T-helper 2 cell (primary cell): Measurements from ENCODE around the gene QSOX1.

Experiments
- DNase-seq, 5 experiments: peaks; one replicate each; pipeline versions ENCODE4 v3.0.0 to v3.0.0-alpha.2; 2012 to 2022

QSOX1 gene

GRCh38 chr1:180151508-180151907 is 3.2 kb upstream of the QSOX1 start:
- DNase-seq, result no peak

DNA sequence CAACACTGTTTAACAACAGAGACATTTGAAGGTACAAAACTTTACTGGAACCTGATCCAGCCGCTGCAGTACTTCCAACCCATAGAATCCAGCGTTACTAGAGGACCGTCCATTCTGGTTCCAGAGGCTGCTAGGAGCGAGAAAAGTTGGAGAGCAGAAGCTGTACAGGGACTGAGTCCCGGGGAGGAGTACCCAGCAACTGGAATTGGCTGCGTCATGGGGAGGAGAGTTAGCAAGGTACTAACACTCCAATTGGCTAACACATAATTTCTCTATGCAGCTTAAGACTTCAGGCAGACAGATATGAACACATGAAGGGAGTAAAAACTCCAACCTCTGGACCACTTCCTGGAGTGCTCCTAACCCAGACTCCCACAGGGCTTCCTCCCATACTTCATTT is 2.1 kb upstream of the QSOX1 start:
- DNase-seq, result no peak

DNA sequence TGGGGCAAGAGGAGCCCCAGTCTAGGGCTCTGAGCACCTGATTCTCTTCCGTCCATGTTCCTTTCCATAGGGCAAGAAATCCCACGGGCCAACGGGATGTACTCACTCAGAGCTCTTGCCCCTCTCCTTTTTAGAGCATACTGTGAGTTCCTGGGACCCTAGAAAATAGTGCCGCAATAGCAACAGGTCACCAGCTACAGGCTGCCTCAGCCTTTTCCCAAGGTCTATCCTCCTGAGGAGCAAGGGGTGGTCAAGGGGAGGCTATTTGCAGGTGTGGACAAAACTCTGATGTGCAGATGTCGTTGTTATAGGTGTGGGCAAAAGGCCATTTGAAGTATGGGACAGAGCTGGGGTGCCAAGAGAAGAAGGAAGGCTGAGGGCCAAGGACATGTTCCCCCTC is 1.6 kb upstream of the QSOX1 start:
- no peak for DNase-seq

DNA sequence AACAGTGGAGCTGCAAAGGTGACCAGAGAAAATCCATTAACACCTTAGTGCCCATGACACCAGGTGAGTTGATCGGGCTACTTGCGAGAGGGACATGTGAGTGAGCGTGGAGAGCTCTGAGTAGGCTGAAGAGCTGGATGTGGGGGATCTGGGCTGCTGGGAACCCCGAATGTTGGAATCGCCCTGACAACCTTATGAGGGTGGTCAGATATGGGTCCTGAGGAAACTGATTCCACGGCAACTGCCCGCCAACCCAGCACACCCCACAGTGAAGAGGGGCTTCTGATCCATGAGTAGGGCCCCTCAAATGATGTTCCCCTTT is 705 bp upstream of the QSOX1 start:
- DNase-seq, result peak in 2 of 5 experiments; percentile 10 to 17

DNA sequence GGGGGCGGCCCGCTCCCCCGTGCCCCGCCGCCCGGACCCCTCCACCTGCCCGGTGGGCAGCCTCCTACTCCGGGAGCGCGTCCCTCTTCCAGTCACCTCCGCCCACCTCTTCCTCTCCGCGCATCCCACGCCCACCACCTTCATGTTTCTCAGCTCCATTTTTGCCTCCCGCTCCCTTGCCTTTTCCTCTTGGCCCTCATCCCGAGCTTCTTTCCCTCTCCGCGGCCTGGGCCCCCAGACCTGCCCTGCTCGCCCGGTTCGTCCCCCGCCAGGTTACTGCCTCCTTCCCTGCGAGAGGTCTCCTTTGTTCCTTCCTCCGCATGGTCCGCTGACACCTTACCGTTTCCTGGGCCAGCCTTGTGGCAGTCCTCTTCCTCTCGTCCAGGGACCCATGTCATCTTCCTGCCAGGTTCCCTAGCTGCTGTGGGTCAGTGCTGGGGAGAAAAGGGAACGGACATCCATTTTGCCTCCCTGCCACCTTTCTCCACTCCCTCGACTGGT is 563 bp downstream of the QSOX1 start:
- peak in 1 of 5 experiments; percentile 19 for DNase-seq

- no peak for DNase-seq
Measured at GRCh38 chr1:180156201-180156600, 1.5 kb downstream of the QSOX1 start.

GRCh38 chr1:180156631-180157091 is 2.0 kb downstream of the QSOX1 start:
- no peak for DNase-seq

- no peak for DNase-seq
Measured at GRCh38 chr1:180157108-180157507, 2.4 kb downstream of the QSOX1 start.

DNA sequence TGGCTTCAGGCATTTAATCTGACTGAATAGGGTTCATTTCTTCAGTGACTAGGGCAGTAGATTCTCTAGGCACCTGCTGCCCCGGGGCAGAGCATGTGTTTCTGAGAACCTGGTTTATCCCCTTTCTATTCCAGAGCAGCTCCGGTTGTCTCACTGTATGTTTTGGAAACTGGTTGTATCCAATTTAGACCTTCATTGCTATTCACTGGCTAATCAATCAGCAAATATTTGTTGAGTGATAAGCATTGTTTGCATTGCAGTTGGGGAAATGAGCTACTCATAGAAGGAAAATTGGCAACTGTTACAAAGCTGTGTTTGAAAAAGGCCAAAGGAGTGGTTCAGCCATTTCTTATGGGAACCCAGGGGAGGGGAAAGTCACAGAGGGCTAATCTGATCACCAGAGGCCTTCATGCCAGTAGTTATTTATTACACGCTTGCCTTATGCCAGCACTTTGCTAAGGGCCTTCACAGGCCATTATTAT is 2.9 kb downstream of the QSOX1 start:
- DNase-seq, result no peak

DNA sequence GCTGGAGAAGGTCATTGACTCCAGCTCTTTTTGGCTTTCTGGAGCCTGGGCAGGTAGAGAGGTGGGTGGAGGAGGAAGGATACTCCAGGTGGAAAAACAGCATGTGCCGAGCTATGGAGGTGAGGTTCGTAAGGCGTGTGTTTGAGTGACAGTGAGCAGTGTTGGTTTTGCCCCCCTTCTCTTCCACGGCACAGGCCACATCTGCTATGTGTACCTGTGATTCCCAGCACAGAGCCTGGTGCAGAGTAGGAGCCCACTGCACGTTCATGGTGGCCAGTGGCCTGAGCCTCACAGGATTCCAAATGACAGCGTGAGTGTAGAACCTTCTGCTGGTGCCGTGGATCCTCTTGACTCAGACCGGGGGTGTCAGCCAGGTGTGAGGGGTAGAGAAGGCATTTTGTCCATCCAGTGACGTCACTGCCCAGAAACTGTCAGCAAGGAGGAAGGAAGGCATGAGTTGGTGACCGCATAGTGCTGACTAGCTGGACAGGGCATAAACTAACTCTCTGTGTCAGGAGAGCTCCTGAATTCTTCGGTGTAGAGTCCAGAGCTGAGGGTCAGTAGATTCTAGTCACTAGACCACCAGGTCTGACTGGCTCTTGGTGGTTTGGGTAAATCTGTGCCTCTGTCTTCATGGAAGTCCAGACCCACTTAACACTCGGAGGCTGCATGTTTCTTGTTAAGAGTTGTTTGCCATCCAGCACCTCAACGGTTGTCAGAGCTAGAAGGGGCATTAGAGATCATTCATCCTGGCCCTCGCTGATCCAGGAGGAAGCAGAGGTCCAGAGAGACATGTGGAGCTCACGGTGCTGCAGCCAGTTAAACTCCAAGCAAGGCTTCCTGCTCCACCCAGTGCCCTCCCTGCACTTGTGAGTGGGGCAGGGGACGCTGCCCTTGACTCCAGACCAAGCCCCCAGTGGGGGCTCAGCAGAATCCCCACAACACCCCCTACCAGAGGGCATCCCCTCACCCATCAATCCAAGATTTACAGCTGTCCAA is 3.8 kb downstream of the QSOX1 start:
- DNase-seq, result no peak

DNA sequence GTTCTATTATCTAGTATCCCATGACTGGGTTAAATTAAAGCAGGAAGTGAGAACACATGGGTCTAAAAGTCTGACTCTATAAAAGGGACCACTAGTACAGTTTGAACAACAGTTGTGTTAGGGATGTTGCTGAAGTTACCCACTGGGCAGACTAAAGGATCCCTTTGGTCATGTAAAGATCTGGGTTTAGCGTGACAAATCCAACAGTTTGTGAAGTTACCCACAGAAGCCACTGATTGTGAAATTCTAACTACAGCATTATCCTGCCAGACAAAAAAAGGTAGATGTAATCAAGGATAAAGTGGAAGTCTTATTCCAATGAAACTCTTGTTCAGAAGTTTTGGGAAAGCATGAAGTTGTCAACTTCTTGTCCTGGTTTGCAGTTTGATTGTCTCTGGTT is 5.7 kb downstream of the QSOX1 start:
- no peak for DNase-seq

DNA sequence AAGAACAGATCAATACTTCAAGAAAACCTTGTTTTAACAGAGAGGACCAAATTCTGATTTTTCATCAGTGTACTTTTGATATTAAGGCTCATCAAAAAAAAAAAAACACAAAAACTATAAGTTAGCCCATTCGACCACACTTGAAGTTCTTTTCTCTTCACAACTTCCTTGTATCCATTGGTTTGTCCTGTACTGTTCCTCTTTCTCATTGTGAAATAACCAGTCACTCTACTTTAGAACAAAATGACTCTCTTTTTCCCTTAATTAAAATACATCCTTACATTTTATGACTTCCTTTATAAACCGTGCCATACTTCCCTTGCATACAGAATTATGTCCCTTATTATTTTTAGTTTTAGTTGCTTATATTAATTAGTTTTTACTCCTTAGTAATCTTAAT is 8.4 kb downstream of the QSOX1 start:
- DNase-seq, result no peak

- DNase-seq, result no peak
Measured at GRCh38 chr1:180165096-180165495, 10.4 kb downstream of the QSOX1 start.

DNA sequence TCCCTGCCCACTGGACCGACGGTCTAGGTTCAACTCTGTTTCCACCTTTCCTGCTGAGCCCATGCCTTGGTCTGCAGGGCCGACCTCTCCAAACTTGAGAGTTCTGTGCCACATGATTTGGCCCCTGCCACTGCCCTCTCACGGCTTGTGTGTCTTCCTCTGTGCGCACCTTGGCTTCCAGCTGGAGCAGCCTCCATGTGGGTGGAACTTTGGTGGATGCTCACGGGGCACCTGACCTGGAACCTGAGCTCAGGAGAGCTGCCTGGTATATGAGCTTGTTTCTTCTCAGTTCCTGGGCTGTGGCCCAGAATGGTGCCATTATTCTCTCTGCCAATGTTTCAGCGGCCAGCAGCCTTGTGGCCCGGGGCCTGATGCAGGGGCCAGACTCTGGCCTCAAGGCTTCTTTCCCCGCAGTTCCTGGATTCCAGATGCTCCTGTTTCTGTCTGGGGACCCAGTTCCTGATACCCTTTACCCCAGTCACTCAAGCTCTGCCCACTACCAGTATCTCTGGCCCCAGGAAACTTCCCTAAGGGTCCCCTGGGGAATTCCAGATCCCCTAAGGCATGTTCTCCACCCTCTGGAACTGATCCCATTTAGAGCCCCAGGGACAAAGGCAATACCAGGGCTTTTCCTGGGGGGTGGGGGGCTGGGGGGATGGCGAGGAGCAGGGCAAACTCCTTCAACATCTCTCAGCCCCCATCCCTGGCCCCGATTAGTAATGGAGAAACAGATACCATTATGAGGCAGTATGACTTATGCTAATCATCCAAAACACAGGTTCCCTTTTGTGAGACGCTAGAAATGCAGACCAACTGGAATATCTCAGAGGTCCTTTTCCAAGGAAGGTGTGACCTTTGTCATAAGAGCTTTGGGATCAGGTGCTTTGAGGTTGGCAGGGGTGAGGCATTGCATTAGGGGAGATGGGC is 11.1 kb downstream of the QSOX1 start:
- DNase-seq, result no peak

DNA sequence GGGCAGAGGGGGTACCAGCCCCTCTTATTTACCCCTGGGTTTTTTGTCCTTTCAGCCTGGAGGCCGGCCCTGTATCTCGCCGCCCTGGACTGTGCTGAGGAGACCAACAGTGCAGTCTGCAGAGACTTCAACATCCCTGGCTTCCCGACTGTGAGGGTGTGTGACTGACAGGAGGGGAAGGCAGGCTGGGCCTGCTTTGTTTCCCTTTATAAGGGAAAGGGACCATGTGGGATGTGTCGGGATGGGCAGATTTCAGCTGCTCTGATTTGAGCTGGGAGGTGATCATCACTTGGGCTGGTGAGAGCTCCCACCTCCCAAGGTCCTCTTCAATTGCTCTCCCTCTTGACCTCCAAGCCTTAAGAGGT is 11.7 kb downstream of the QSOX1 start:
- DNase-seq, result no peak

DNA sequence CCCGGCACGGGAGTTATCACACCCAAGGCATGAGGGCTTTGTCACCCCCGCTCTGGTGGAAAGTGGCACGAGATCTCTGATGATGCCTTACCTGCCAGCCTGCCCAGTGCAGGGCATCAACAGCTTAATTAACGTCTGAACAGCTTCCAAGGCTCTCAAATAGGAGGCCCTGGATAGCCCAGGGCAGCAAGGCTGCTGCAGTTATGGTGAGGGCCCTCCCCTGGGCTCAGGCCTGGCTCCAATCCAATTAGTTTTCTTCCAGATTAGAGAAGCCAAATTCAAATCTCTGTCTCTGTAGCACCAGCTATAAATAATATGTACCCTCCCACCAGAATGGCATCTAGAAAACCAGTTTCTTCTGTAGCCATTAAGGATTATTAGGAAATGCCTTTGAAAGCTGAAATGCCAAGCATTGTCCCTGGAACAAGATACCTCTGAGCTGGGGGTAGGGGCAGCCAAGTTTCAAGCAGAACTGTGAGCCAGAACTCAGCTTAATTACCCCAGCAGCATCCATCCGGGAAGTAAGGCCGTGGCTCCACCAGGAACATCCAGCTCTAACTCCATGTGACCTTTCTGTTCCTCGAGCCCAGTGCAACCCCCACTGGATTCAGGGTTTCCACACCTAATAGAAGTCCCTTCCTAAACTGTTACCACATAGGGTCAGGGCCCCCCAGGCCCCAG is 12.5 kb downstream of the QSOX1 start:
- DNase-seq, result no peak

DNA sequence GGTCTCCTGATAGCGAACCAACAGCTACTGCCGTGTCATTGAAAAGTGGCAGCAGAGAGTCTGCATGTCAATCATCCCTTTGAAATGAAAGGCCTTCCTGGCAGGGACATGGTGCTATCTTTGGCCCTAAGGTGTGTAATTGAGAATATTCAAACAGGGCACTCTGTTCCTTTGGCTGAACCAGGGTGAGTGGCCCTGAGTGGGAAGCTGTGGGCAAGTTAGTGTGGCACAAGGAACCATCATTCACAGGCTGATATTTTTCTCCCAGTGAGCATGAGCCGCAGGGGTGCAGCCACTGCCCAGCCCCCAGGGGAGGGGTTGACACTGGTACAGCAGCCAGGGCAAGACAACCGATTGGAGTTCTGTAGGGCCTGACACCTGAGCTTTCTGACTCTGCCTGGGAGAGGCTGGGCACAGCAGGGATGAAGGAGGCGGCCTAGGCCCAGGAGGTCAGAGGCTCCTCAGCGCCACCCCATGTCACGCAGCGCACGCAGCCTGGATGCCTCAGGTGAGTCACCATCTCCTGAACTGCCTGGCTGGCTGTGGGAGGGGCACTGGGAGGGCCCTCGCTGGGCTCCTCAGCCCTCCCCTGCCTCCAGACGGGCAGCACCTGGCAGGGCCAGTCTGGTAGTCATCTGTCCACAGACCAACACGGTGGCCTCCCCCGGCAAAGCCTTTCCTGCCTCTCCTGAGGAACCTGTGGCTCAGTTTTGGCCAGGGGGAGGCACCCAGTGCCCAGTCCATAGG is 13.2 kb downstream of the QSOX1 start:
- DNase-seq, result no peak

DNA sequence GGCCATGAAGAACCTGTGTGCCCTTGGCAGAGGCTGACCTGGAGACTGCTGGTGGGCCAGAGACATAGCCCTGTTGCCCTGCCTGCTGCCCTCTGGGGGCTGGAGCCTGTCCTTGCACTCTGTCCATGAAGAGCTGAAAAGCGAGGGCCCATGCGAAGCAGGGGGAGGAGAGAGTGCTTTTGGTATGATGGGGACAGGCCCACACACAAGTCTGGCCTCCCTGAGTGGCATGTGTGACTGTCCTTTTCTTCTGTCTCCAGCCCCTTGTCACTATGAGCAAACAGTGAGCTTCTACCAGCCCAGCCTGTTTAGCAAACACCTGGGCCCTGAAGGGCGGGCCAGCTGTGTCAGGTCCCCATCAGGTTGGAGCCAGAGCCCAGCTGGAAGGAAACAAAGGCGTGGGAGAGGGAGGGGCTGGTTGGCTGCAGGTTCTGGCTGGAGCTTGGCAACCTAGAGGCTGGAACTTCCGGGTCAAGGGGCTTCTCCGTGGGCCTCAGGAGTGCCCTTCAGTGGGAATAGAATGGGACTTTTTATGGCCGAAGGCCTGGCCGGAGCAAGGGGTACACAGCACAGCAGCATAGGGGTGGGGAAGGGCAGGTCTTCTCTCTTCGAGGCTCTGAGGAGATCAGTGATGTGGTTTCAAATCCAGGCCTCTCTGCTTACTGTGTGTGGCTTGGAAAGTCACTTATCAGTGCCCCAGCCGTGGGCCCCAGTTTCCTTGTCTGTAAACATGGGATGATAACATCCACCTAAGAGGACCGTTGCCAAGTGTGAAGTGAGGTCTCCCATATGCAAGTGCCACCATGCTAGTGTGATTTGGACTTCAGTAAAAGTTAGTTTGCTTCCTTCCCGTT is 14.3 kb downstream of the QSOX1 start:
- peak in 1 of 5 experiments; percentile 39 for DNase-seq

GRCh38 chr1:180169640-180170195 is 15.0 kb downstream of the QSOX1 start:
- DNase-seq, result no peak

DNA sequence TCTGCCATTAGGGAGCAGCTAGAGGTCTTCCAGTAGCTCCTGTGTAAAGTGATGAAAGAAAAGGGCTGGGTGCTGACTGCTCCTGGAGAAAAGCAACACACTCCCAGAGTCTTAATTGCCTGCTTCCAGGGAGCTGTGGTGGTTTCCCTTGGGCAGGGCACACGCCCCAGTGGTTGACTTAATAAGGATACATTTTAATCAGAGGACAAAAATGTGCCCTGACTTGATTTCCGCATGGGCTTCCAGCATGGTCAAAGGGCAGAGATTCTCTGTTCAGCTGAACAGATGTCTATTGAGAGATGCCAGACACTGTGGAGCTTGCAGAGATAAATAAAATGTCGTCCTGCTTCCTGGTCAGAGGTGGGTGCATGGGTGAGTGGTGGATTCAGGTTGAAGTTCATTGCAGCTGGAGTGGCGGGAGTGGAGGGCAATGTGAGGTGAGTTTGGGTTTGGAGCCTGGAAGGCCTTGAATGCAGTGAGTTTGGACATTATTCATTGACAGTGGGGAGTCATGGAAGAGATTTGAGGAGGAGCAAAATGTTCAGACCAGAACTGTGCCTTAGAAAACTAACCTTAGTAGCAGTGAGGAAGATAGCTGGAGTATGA is 16.0 kb downstream of the QSOX1 start:
- no peak for DNase-seq
